ENCODE data around the gene CDK15. TPM values are rescaled to one million over a fixed set of nuclear protein-coding genes. Genes with fewer than 3 reads are reported as not detected.

The CDK15 gene
- total and polyA plus RNA-seq, 10 donors = 0.02 to 0.64 (median 0.16) TPM; not detected in 6

DNA sequence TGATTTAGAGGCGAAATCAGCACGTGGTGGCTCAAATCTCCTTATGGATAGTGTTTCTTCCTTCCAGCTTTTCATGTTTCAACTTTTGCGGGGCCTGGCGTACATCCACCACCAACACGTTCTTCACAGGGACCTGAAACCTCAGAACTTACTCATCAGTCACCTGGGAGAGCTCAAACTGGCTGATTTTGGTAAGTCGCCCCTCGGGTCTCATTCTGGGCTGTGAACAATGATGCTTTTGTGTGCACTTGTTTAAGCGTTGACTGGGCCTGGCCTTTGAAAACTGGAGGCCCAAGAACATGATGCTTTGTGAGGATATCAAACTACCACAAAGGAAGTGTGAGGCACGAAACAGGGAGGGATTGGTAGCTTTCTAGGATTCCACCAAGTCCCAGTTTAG lies 27.4 kb downstream of the CDK15 start:
- no peak for DNase-seq
- TF ChIP-seq, protein P1, sequence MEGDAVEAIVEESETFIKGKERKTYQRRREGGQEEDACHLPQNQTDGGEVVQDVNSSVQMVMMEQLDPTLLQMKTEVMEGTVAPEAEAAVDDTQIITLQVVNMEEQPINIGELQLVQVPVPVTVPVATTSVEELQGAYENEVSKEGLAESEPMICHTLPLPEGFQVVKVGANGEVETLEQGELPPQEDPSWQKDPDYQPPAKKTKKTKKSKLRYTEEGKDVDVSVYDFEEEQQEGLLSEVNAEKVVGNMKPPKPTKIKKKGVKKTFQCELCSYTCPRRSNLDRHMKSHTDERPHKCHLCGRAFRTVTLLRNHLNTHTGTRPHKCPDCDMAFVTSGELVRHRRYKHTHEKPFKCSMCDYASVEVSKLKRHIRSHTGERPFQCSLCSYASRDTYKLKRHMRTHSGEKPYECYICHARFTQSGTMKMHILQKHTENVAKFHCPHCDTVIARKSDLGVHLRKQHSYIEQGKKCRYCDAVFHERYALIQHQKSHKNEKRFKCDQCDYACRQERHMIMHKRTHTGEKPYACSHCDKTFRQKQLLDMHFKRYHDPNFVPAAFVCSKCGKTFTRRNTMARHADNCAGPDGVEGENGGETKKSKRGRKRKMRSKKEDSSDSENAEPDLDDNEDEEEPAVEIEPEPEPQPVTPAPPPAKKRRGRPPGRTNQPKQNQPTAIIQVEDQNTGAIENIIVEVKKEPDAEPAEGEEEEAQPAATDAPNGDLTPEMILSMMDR (IDR thresholded peaks at IDR 0.05 in 8 of 11, conservative IDR thresholded peaks at IDR 0.05 in 3 of 11) = no peak
- TF ChIP-seq POLR2A (IDR thresholded peaks at IDR 0.05) (no peak), POLR2AphosphoS5 (IDR thresholded peaks at IDR 0.05) (no peak)
- no peak overlapping the region for H3K4me3 ChIP-seq
- no peak overlapping the region for H3K27ac ChIP-seq
- intact Hi-C loops (cut with DNase I; ENCODE audit: low total_unique reads) = no loop called here
- no peaks in the 10 kb centered on the region for H3K36me3 ChIP-seq
- H3K4me1 ChIP-seq = no peaks in the 10 kb centered on the region
- 82 to 92% (median 88%) methylated on average over 9 of the region's 9 CpGs for WGBS, 5 donors
- no peaks in the 10 kb centered on the region for H3K9me3 ChIP-seq
- H3K27me3 ChIP-seq (replicated peaks in 1 of 7) = peaks cover 0 to 6% (median 0%) of the 10 kb centered on the region in 7 donors

DNA sequence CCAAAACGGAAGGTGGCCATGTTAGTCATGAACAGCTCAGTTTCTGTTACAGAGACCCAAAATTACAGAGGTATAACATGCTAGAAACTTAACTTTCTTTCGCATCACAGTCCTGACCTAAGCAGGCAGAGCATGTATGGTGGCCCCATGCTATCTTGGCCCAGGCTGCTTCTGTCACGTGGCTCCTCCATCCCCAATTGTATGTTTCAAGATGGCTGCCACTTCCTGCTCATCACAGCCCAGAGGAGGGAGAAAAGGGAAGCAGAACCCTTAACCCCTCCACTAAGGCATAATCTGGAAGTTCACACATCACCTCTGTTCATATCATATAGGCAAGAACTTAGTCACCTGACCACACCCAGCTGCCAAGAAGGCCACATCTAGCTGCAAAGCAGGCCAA lies 28.7 kb downstream of the CDK15 start:
- no peaks in the 10 kb centered on the region for H3K4me1 ChIP-seq
- no peak overlapping the region for H3K4me3 ChIP-seq
- 88 to 93% (median 92%) methylated on average over 3 of the region's 3 CpGs for WGBS, 5 donors
- no peak for DNase-seq
- H3K27ac ChIP-seq = no peak overlapping the region
- H3K36me3 ChIP-seq = no peaks in the 10 kb centered on the region
- peaks cover 0 to 6% (median 0%) of the 10 kb centered on the region in 7 donors for H3K27me3 ChIP-seq (replicated peaks in 1 of 7)
- TF ChIP-seq POLR2AphosphoS5 (IDR thresholded peaks at IDR 0.05) = no peak
- no peak for TF ChIP-seq POLR2A (IDR thresholded peaks at IDR 0.05)
- TF ChIP-seq, protein P1 (IDR thresholded peaks at IDR 0.05 in 8 of 11, conservative IDR thresholded peaks at IDR 0.05 in 3 of 11) = no peak
- no peaks in the 10 kb centered on the region for H3K9me3 ChIP-seq
- intact Hi-C loops (cut with DNase I; ENCODE audit: low total_unique reads) = no loop called here

DNA sequence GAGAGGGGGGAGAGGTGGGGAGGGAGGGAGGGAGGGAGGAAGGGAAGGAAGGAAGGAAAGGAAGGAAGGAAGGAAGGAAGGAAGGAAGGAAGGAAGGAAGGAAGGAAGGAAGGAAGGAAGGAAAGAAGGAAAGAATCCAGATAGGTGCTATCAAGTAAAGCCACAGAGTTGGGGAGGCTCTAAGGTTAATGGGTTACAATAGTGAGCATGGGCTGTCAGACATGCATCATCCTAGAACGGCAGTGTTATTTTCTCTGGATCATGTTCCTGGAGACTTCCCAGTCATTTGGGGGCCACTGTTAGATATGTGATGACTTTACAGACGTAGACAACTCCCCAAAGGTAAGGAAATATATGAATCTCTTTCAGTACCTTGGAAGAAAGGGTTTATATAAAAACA lies 31.1 kb downstream of the CDK15 start:
- H3K9me3 ChIP-seq = peaks cover 0 to 6% (median 0%) of the 10 kb centered on the region in 8 donors
- H3K27ac ChIP-seq = no peak overlapping the region
- no peak overlapping the region for H3K4me3 ChIP-seq
- TF ChIP-seq, protein P1 (IDR thresholded peaks at IDR 0.05 in 8 of 11, conservative IDR thresholded peaks at IDR 0.05 in 3 of 11) = no peak
- TF ChIP-seq POLR2AphosphoS5 (IDR thresholded peaks at IDR 0.05) (no peak), POLR2A (IDR thresholded peaks at IDR 0.05) (no peak)
- no peaks in the 10 kb centered on the region for H3K4me1 ChIP-seq
- intact Hi-C loops (cut with DNase I; ENCODE audit: low total_unique reads) = no loop called here
- no peak for DNase-seq
- 52 to 71% (median 59%) methylated on average over 2 of the region's 2 CpGs for WGBS, 5 donors
- peaks cover 0 to 6% (median 0%) of the 10 kb centered on the region in 7 donors for H3K27me3 ChIP-seq (replicated peaks in 1 of 7)
- H3K36me3 ChIP-seq = no peaks in the 10 kb centered on the region

DNA sequence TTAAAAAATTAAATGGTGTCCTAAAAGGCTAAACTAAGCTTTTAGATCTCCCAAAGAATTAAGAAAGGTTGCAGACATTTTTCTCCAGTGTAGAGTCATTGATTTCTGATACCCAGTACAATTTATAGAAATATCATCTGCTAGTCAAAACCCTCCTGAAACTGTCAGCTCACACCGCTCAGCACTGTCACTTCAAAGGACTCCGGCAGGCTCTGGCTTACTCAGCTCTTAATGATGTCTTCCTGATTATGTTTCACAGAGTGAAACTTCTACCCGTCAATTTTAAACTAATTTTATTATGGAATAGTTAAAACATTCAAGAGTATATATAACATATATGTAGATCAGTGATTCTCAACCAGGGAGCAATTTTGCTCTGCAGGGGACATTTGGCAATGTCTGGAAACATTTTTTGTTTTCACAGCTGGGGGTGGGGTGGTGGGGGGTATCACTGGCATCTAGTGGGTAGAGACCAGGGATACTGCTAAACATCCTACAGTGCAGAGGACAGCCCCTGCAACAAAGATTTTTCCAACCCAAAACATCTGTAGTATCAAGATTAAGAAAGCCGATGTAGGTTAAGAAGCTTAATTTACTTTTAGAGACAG lies 31.6 kb downstream of the CDK15 start:
- Histone ChIP-seq H3K36me3 (no peaks in the 10 kb centered on the region), H3K4me1 (no peaks in the 10 kb centered on the region), H3K27ac (no peak overlapping the region), H3K27me3 (replicated peaks in 1 of 7) (peaks cover 0 to 6% (median 0%) of the 10 kb centered on the region in 7 donors), H3K4me3 (no peak overlapping the region), H3K9me3 (peaks cover 0 to 6% (median 0%) of the 10 kb centered on the region in 8 donors)
- WGBS, 5 donors = 65 to 80% (median 75%) methylated on average over 4 of the region's 4 CpGs
- DNase-seq = no peak
- TF ChIP-seq, protein P1 (IDR thresholded peaks at IDR 0.05 in 8 of 11, conservative IDR thresholded peaks at IDR 0.05 in 3 of 11) = no peak
- TF ChIP-seq POLR2AphosphoS5 (IDR thresholded peaks at IDR 0.05) = no peak
- TF ChIP-seq POLR2A (IDR thresholded peaks at IDR 0.05) = no peak
- intact Hi-C loops (cut with DNase I; ENCODE audit: low total_unique reads) = no loop called here
